Adipocyte (in vitro differentiated cells): ENCODE measurements around the gene ULK4.
"Not testable (repeated sequence)": the region's sequence is repeated elsewhere in the genome, so short reads cannot be mapped to it uniquely, and the experiment has no call there.

Experiments
- DNase-seq: peaks from one replicate; pipeline ENCODE4 v3.0.0-alpha.2; 2015; ENCODE audit warnings: low read depth
- H3K27me3 ChIP-seq: replicated peaks from 2 replicates; pipeline ENCODE4 v1.7.0; 2013; ENCODE audit warnings: mild to moderate bottlenecking, low read length, moderate library complexity; ENCODE audit not compliant: control insufficient read depth, insufficient read depth
- H3K36me3 ChIP-seq: 2 replicates; pipeline ENCODE4 v1.7.0; 2013; ENCODE audit warnings: low read length, mild to moderate bottlenecking, moderate library complexity; ENCODE audit not compliant: control insufficient read depth, insufficient read depth, severe bottlenecking
- H3K4me1 ChIP-seq: 2 replicates; pipeline ENCODE4 v1.7.0; 2013; ENCODE audit warnings: mild to moderate bottlenecking, low read length, moderate library complexity; ENCODE audit not compliant: control insufficient read depth, insufficient read depth
- H3K4me3 ChIP-seq: 2 replicates; pipeline ENCODE4 v1.7.0; 2013; ENCODE audit warnings: mild to moderate bottlenecking, low read length, moderate library complexity
- H3K9ac ChIP-seq: 2 replicates; pipeline ENCODE4 v1.7.0; 2013; ENCODE audit warnings: mild to moderate bottlenecking, low read length, moderate library complexity
- H3K9me3 ChIP-seq: 2 replicates; pipeline ENCODE4 v1.7.0; 2013; ENCODE audit warnings: mild to moderate bottlenecking, low read length, moderate library complexity; ENCODE audit not compliant: control insufficient read depth

ULK4 gene

DNA sequence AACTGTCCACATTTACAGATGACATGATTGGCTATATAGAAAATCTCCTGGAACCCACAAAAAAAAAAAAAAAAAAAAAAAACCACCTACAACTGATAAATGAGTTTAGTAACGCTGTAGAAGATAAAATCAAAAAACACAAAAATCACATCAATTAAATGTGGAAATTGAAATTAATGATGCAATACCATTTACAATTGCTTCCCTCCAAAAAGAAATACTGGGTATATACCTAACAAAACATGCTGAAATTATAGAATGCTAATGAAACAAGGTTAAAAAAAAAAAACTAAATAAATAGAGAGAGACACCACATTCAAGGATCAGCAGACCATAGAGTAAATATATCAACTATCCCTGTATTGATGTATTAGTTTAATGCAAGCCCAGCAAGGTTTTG lies 215.7 kb downstream of the ULK4 start:
- Histone ChIP-seq H3K36me3 (peaks cover 2% of the 10 kb centered on the region), H3K9me3 (no peaks in the 10 kb centered on the region), H3K4me1 (no peaks in the 10 kb centered on the region), H3K9ac (no peak overlapping the region), H3K27me3 (no peaks in the 10 kb centered on the region), H3K4me3 (no peak overlapping the region)
- DNase-seq = no peak

DNA sequence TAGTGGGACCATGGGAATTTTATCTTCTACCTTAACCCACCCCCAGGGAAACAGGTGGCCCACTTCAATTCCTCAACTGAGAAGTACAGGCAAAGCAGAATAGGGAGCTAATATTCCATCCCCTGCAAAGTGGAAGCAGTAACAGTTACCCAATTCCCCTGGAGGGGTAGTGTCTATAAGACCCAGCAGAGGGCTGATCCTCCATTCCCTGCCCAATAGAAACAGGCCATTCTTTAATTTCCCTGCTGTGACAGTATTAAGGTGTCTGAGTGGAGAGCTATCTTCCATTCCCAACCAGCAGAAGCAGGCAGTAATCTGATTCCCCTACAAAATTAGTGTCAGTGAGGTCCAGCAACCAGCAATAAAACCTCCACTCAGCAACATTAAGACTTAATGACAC lies 219.8 kb downstream of the ULK4 start:
- H3K9me3 ChIP-seq = no peaks in the 10 kb centered on the region
- H3K4me3 ChIP-seq = no peak overlapping the region
- DNase-seq = no peak
- H3K9ac ChIP-seq = no peak overlapping the region
- no peaks in the 10 kb centered on the region for H3K4me1 ChIP-seq
- H3K27me3 ChIP-seq = no peaks in the 10 kb centered on the region
- H3K36me3 ChIP-seq = no peaks in the 10 kb centered on the region

DNA sequence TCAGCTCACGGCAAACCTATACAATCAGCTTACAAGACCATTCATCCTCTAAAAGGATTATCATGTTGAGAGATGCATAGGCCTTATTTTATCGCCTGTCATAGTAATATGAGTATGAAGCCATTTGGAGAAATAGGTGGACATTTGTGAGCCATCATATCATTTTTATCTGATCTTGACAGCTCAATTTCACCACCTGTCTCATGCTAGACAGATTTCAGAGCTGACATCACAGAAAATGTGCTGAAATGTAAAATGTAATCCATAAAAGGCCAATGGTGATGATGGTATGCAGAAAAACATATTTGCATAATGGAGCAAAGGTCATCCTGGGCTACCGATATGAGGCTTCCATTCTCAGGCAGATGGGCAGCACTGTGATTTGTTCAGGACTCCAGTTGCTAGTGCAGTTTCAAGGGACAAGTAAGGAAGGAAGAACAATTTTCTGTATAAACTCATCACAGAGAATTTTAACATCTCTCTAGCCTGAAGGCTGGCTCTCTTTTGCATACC lies 221.5 kb downstream of the ULK4 start:
- DNase-seq = no peak
- Histone ChIP-seq H3K4me3 (no peak overlapping the region), H3K4me1 (no peaks in the 10 kb centered on the region)

DNA sequence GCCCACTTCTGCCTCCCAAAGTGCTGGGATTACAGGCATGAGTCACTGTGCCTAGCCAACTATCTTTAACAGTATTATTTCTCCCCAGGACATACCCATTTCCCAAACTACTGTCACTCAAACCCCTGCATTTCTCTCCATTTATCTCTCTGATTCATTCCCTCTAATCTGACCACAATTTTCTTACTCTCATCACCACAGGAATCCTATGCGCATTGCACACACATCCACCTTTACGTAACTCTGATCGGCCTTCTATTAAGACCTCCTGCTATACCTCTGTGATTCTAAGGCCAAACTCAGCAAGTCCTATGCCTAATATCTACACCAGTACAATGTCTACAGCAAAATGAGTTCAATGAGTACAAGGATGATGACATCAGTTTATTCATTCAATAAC lies 235.0 kb downstream of the ULK4 start:
- Histone ChIP-seq H3K9ac (no peak overlapping the region), H3K4me1 (no peaks in the 10 kb centered on the region), H3K27me3 (no peaks in the 10 kb centered on the region), H3K9me3 (peaks cover 7% of the 10 kb centered on the region), H3K36me3 (no peaks in the 10 kb centered on the region), H3K4me3 (no peak overlapping the region)
- no peak for DNase-seq

More for the DNA sequence above, 221.5 kb downstream of the ULK4 start:
- no peaks in the 10 kb centered on the region for H3K9me3 ChIP-seq
- H3K36me3 ChIP-seq = no peaks in the 10 kb centered on the region
- no peaks in the 10 kb centered on the region for H3K27me3 ChIP-seq
- no peak overlapping the region for H3K9ac ChIP-seq

DNA sequence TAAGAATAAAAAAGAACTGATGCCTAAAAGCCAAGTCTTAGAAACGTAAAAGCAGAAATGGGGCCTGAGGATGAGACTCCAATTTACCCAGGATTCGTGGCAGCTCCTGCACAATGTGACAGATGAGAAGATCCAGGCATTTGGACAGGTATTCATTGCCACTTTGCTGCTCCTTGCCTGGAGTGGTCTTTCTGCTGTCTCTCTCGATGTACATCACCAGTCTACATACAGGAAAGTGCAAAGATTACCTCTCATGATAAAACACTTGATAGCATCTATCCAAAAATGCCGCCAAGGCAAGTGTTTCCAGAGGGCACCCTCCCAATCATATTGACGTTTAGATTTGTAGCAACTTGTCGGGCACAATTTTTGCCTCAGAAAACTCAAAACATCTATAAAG lies 244.3 kb downstream of the ULK4 start:
- Histone ChIP-seq H3K9ac (no peak overlapping the region), H3K4me1 (no peaks in the 10 kb centered on the region), H3K4me3 (no peak overlapping the region), H3K9me3 (no peaks in the 10 kb centered on the region), H3K36me3 (no peaks in the 10 kb centered on the region), H3K27me3 (no peaks in the 10 kb centered on the region)
- DNase-seq = no peak

DNA sequence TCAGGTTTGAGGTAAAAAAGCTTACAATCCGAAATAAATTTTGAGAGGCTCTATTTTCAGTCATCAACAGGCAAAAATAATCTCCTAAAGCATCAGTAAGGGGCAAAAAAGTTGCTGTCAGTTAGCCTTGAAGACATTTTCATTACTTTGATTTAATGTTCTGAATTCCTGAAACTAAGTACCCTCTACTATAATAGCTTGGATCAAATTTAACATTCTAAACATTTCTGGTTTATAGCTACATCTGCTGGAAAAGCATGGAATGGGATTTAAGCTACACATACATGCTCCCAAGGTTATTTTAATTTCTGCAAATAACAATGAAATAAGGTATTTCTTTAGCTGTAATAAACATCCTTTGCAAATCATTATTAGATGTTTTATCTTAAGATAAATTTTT lies 245.4 kb downstream of the ULK4 start:
- DNase-seq = peak; percentile 69
- Histone ChIP-seq H3K27me3 (no peaks in the 10 kb centered on the region), H3K9me3 (no peaks in the 10 kb centered on the region), H3K4me3 (no peak overlapping the region), H3K9ac (no peak overlapping the region), H3K4me1 (peaks cover 5% of the 10 kb centered on the region), H3K36me3 (no peaks in the 10 kb centered on the region)

DNA sequence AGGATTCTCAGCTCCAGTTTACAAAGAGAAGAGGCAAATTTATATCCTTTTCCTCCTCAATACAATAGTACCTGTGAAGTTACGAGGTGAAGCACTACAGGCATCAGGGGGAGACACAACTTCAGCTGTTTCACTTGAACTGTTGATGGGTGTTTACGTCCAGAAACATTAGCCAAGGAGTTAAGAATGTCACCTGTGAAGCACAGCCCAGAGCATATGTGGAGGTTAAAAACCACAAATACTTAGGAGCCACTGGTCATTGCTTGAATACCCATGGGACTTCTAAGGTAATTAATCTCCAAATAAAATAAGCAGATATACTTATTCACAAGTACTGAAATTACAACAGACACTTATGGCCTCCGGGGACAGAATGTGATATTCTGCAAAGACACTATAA lies 246.5 kb downstream of the ULK4 start:
- Histone ChIP-seq H3K4me1 (peaks cover 15% of the 10 kb centered on the region), H3K36me3 (no peaks in the 10 kb centered on the region), H3K9me3 (no peaks in the 10 kb centered on the region), H3K9ac (no peak overlapping the region), H3K4me3 (no peak overlapping the region), H3K27me3 (no peaks in the 10 kb centered on the region)
- no peak for DNase-seq

DNA sequence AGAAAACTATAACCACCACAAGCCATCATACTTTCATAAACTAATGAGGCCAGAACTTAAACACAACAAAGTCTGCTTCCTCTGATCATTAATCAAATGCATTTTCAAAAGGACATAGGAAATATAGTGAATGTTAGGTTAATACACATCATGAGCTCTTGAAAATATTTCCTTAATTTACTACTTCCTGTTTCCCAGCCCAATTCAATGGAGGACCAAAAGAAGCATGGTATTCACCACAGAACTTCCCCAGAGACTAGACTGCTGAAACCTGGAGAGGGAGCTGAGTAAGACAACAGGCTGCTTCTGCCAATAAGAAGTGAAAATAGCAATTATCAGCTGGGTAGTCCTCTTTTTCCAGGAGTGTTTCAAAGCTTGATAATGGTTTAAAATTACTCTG lies 250.3 kb downstream of the ULK4 start:
- DNase-seq = peak; percentile 24
- Histone ChIP-seq H3K4me1 (peaks cover 15% of the 10 kb centered on the region), H3K9me3 (no peaks in the 10 kb centered on the region)

DNA sequence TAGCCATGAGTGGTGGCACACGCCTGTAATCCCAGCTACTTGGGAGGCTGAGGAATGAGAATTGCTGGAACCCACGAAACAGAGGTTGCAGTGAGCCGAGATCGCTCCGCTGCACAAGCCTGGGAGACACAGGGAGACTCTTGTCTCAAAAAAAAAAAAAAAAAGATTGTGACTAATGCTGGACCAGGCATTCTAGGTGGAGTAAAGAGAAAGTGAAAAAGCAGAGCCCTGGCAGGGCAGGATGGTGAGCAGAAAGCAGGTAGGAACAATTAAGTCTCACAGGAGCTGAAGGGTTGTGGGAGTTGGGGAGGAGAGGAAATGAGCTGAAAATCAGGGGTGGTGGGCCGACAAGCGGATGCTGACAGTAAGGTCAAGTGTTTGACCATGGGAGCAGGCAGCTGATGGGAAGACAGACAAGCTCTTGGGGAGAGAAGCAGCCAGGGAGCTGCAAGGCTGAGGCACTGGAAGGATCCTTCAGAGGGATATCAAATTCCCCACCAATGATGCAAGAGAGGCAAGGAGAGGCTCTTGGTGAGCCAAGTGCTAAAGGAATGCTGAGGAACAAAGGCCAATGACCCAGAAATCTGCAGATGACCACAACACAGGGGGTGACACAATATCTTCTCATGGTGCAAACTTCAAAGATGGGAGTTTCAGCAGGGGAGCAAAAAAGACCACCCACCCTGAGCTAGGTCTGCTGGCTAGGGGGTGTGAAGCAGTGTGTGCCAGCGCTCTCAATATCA lies 251.1 kb downstream of the ULK4 start:
- no peak overlapping the region for H3K4me3 ChIP-seq

More for the DNA sequence above, 250.3 kb downstream of the ULK4 start:
- H3K27me3 ChIP-seq = no peaks in the 10 kb centered on the region
- no peaks in the 10 kb centered on the region for H3K36me3 ChIP-seq
- H3K4me3 ChIP-seq = no peak overlapping the region
- no peak overlapping the region for H3K9ac ChIP-seq

DNA sequence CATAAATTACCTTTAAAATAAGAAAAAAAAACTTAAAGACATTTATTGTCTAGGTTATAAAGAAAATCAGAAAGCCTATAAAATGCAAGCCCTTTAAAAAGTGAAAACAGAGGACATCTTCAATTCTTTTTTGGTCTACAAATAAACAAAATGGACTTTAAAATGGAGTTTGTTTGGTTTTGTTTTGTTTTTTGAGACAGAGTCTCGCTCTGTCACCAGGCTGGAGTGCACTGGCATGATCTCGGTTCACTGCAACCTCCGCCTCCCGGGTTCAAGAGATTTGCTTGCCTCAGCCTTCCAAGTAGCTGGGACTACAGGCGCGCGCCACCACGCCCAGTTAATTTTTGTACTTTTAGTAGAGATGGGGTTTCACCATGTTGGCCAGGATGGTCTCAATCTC lies 252.7 kb downstream of the ULK4 start:
- peaks cover 15% of the 10 kb centered on the region for H3K4me1 ChIP-seq
- not testable (repeated sequence) for H3K4me3 ChIP-seq, H3K9ac ChIP-seq, H3K27me3 ChIP-seq, H3K9me3 ChIP-seq, H3K36me3 ChIP-seq, DNase-seq

More for the DNA sequence above, 251.1 kb downstream of the ULK4 start:
- Histone ChIP-seq H3K27me3 (no peaks in the 10 kb centered on the region), H3K9ac (no peak overlapping the region), H3K9me3 (no peaks in the 10 kb centered on the region), H3K36me3 (no peaks in the 10 kb centered on the region), H3K4me1 (peaks cover 15% of the 10 kb centered on the region)
- peak; percentile 82 for DNase-seq

DNA sequence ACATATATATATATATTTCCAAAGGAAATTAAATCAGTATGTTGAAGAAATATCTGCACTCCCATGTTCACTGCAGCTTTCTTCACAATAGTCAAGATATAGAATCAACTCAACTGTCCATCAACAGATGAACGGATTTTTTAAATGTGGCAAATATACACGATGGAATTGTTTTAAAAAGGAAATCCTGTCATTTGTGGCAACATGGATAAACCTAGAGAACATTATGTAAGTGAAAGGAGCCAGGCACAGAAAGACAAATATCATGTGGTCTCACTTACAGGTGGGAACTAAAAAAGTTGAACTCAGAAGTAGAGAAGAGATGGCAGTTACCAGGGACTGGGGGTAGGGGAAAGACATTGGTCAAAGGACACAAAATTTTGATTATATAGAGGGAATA lies 253.7 kb downstream of the ULK4 start:
- DNase-seq = no peak
- no peaks in the 10 kb centered on the region for H3K36me3 ChIP-seq

DNA sequence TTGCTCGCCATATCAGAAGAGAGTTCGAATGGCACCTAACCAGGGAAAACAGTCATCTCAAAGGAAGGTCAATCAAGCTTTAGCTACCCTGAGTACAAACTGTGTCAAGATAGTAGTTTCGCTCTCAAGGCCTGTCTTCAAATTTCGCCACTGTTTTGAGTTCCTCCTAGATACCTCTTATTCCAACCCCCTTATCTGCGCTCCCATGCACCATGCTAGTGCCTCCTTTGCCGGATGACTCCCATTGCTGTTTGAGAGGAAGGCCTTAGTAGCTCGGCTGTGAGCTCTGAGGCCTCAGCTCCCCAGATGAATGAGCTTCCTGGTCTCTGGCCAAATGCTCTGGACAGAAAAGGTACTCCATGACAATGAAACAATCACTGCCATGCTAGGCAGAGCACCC lies 256.0 kb downstream of the ULK4 start:
- Histone ChIP-seq H3K36me3 (no peaks in the 10 kb centered on the region), H3K9ac (no peak overlapping the region), H3K4me1 (peaks cover 4% of the 10 kb centered on the region), H3K9me3 (no peaks in the 10 kb centered on the region), H3K27me3 (no peaks in the 10 kb centered on the region), H3K4me3 (no peak overlapping the region)
- no peak for DNase-seq

More for the DNA sequence above, 253.7 kb downstream of the ULK4 start:
- Histone ChIP-seq H3K4me3 (no peak overlapping the region), H3K27me3 (no peaks in the 10 kb centered on the region), H3K9me3 (no peaks in the 10 kb centered on the region), H3K9ac (no peak overlapping the region), H3K4me1 (peaks cover 15% of the 10 kb centered on the region)
